HEK293 (cell line): ENCODE data around the gene R3HDM4.
A peak's percentile ranks its signal among the peaks of the same experiment; 100 is the strongest.
"Not testable (repeated sequence)": the region's sequence is repeated elsewhere in the genome, so short reads cannot be mapped to it uniquely, and the experiment has no call there.

ENCODE experiments used
- CTCF ChIA-PET: fragments of 350-600 bp; formaldehyde crosslinking; extraction: SDS; loops from one replicate; lab custom pipeline; 2021; ENCODE audit warnings: antibody characterized with exemption; lab: Yijun Ruan, JAX
- POLR2A ChIA-PET: fragments of 300-600 bp; formaldehyde crosslinking; extraction: SDS; loops from one replicate; lab custom pipeline; 2020; ENCODE audit warnings: antibody characterized with exemption, inconsistent platforms; lab: Yijun Ruan, JAX
- H3K27ac ChIP-seq: fragments of 200-500 bp; sonication (Bioruptor generic); 2 replicates; pipeline ENCODE4 v1.5.1; 2014; ENCODE audit warnings: low read depth, low read length, control low read depth, inconsistent platforms; ENCODE audit errors: extremely low read depth
- H3K36me3 ChIP-seq, 2 experiments: fragments of 200-500 bp in 1 of 2; sonication (Bioruptor generic) in 1 of 2; 1 replicate in 1 of 2; 2 replicates in 1 of 2; pipeline ENCODE4 v1.5.1; 2014 to 2017; ENCODE audit warnings: inconsistent platforms in 2 of 2, low read length in 2 of 2; ENCODE audit not compliant: control insufficient read depth in 2 of 2, insufficient read depth in 1 of 2
- H3K4me1 ChIP-seq: fragments of 200-500 bp; sonication (Bioruptor generic); 2 replicates; pipeline ENCODE4 v1.5.1; 2014; ENCODE audit warnings: mild to moderate bottlenecking, low read length, inconsistent platforms; ENCODE audit not compliant: control insufficient read depth, insufficient read depth
- H3K4me3 ChIP-seq: 2 replicates; pipeline ENCODE4 v1.5.1; 2011; ENCODE audit warnings: low read depth, mild to moderate bottlenecking, control low read depth, low read length, moderate library complexity
- H3K9me3 ChIP-seq: fragments of 200-500 bp; sonication (Bioruptor generic); 2 replicates; pipeline ENCODE4 v1.5.1; 2014; ENCODE audit warnings: low read depth, low read length, inconsistent platforms; ENCODE audit not compliant: control insufficient read depth, insufficient read depth
- ZNF121 ChIP-seq: fragments of 450-650 bp; formaldehyde crosslinking; IDR thresholded peaks from 2 replicates; pipeline ENCODE4 v1.5.1; 2016; ENCODE audit warnings: missing biosample characterization, missing genetic modification characterization
- ZNF391 ChIP-seq: fragments of 450-650 bp; formaldehyde crosslinking; IDR thresholded peaks from 2 replicates; pipeline ENCODE4 v1.5.1; 2016; ENCODE audit warnings: low read depth, missing biosample characterization, missing genetic modification characterization, borderline replicate concordance
- ZNF561 ChIP-seq: fragments of 450-650 bp; IDR thresholded peaks from 2 replicates; pipeline ENCODE4 v1.5.1; 2018; ENCODE audit warnings: missing biosample characterization, missing genetic modification characterization, borderline replicate concordance
- ZNF629 ChIP-seq: fragments of 450-650 bp; formaldehyde crosslinking; IDR thresholded peaks from 2 replicates; pipeline ENCODE4 v1.5.1; 2017; ENCODE audit warnings: missing biosample characterization, missing genetic modification characterization
- ZSCAN30 ChIP-seq: fragments of 450-650 bp; IDR thresholded peaks from 2 replicates; pipeline ENCODE4 v1.5.1; 2018; ENCODE audit warnings: missing biosample characterization, mild to moderate bottlenecking, missing genetic modification characterization, moderate library complexity
- TF ChIP-seq, protein P1 (sequence below): fragments of 450-650 bp; formaldehyde crosslinking; IDR thresholded peaks from 2 replicates; pipeline ENCODE4 v1.5.1; 2016; ENCODE audit warnings: missing biosample characterization, missing genetic modification characterization
- TF ChIP-seq, protein P2 (sequence below): fragments of 450-650 bp; formaldehyde crosslinking; conservative IDR thresholded peaks from 2 replicates; pipeline ENCODE4 v1.5.1; 2016; ENCODE audit warnings: low read depth, missing biosample characterization, missing genetic modification characterization
- TF ChIP-seq, protein P3 (sequence below): fragments of 450-650 bp; formaldehyde crosslinking; IDR thresholded peaks from 2 replicates; pipeline ENCODE4 v1.5.1; 2016; ENCODE audit warnings: missing biosample characterization, missing genetic modification characterization

Gene R3HDM4

DNA sequence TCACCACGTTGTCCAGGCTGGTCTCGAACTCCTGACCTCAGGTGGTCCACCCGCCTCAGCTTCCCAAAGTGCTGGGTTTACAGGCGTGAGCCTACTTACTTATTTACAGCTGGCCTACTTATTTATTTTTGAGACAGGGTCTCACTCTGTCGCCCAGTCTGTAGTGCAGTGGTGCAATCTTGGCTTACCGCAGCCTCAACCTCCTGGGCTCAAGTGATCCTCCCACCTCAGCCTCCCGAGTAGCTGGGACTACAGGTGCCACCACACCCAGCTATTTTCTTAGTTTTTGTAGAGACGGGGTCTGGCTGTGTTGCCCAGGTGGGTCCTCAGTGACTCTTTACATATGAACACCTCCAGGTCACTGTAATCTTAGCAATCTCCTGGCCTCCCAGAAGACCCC lies 63.8 kb downstream of the R3HDM4 start:
- H3K4me3 ChIP-seq, H3K4me1 ChIP-seq, H3K27ac ChIP-seq, POLR2A ChIA-PET, H3K9me3 ChIP-seq, CTCF ChIA-PET, H3K36me3 ChIP-seq: not testable (repeated sequence)
- TF ChIP-seq ZNF121: peak; percentile 95

DNA sequence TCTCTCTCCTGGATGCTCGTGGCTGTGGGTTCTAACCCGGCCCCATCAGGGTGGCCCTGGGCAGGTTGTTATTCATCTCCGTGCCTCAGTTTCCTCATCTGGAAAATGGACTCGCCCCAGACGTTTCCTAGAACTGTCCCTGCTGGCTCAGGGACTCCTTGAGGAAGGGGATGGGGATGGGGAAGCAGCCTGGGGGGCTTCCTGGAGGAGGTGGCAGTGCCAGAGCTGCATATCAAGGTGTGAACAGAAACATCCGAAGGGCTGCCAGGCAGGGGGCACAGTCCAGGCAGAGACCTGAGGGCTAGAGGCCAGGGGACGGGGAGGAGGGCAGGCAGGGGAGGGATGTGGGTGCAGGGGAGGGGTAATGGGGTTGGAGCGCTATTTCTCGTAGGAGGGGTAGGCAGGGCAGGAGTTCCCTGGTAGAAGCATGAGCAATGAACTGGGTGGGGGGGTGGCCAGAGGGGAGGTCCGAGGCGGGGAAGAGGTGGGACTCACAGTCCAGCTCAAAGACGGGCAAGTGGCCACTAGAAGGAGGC lies 64.6 kb downstream of the R3HDM4 start:
- Histone ChIP-seq H3K36me3 (no peaks in the 10 kb centered on the region), H3K9me3 (no peaks in the 10 kb centered on the region), H3K27ac (no peak overlapping the region), H3K4me1 (no peaks in the 10 kb centered on the region), H3K4me3 (no peak overlapping the region)
- POLR2A ChIA-PET: interaction anchor here (0.6 kb wide), 1 partner anchor 75 kb away, joined by 3 read pairs; no protein-coding TSS in a partner anchor
- TF ChIP-seq, protein P1, sequence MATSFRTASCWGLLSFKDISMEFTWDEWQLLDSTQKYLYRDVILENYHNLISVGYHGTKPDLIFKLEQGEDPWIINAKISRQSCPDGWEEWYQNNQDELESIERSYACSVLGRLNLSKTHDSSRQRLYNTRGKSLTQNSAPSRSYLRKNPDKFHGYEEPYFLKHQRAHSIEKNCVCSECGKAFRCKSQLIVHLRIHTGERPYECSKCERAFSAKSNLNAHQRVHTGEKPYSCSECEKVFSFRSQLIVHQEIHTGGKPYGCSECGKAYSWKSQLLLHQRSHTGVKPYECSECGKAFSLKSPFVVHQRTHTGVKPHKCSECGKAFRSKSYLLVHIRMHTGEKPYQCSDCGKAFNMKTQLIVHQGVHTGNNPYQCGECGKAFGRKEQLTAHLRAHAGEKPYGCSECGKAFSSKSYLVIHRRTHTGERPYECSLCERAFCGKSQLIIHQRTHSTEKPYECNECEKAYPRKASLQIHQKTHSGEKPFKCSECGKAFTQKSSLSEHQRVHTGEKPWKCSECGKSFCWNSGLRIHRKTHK (tag by site-specific recombination): no peak
- no peak for TF ChIP-seq ZNF561 (tag by site-specific recombination)
- no peak for TF ChIP-seq ZSCAN30
- no peak for TF ChIP-seq ZNF629 (tag by site-specific recombination)
- no peak for TF ChIP-seq ZNF391 (tag by site-specific recombination)
- TF ChIP-seq, protein P2, sequence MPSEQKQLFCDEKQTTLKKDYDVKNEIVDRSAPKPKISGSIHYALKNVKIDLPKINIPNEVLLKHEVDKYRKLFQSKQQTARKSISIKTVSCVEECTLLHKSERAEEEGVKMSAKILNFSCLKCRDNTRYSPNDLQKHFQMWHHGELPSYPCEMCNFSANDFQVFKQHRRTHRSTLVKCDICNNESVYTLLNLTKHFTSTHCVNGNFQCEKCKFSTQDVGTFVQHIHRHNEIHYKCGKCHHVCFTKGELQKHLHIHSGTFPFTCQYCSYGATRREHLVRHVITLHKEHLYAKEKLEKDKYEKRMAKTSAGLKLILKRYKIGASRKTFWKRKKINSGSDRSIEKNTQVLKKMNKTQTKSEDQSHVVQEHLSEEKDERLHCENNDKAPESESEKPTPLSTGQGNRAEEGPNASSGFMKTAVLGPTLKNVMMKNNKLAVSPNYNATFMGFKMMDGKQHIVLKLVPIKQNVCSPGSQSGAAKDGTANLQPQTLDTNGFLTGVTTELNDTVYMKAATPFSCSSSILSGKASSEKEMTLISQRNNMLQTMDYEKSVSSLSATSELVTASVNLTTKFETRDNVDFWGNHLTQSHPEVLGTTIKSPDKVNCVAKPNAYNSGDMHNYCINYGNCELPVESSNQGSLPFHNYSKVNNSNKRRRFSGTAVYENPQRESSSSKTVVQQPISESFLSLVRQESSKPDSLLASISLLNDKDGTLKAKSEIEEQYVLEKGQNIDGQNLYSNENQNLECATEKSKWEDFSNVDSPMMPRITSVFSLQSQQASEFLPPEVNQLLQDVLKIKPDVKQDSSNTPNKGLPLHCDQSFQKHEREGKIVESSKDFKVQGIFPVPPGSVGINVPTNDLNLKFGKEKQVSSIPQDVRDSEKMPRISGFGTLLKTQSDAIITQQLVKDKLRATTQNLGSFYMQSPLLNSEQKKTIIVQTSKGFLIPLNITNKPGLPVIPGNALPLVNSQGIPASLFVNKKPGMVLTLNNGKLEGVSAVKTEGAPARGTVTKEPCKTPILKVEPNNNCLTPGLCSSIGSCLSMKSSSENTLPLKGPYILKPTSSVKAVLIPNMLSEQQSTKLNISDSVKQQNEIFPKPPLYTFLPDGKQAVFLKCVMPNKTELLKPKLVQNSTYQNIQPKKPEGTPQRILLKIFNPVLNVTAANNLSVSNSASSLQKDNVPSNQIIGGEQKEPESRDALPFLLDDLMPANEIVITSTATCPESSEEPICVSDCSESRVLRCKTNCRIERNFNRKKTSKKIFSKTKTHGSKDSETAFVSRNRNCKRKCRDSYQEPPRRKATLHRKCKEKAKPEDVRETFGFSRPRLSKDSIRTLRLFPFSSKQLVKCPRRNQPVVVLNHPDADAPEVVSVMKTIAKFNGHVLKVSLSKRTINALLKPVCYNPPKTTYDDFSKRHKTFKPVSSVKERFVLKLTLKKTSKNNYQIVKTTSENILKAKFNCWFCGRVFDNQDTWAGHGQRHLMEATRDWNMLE: no peak
- TF ChIP-seq, protein P3, sequence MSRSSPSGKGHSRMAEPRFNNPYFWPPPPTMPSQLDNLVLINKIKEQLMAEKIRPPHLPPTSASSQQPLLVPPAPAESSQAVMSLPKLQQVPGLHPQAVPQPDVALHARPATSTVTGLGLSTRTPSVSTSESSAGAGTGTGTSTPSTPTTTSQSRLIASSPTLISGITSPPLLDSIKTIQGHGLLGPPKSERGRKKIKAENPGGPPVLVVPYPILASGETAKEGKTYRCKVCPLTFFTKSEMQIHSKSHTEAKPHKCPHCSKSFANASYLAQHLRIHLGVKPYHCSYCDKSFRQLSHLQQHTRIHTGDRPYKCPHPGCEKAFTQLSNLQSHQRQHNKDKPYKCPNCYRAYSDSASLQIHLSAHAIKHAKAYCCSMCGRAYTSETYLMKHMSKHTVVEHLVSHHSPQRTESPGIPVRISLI (tag by site-specific recombination): no peak
- CTCF ChIA-PET: interaction anchor here (0.5 kb wide), 1 partner anchor 10 kb away, joined by 3 read pairs; no protein-coding TSS in a partner anchor
